Mammary epithelial cell (primary cell): ENCODE results near the gene ZNF804B.

Experiments
- EZH2 ChIP-seq: IDR thresholded peaks from 2 replicates; pipeline ENCODE4 v1.6.1; 2012; ENCODE audit warnings: low read length, inconsistent platforms, borderline replicate concordance
- TF ChIP-seq, protein P1 (sequence below), 2 donors: IDR thresholded peaks in 1 of 2; conservative IDR thresholded peaks in 1 of 2; 2 replicates each; pipeline ENCODE4 v1.5.1; 2011 to 2012; ENCODE audit warnings: inconsistent platforms in 2 of 2, low read length in 2 of 2, mild to moderate bottlenecking in 2 of 2, control low read depth in 1 of 2, low read depth in 1 of 2; ENCODE audit not compliant: insufficient read depth in 1 of 2; ENCODE audit errors: extremely low read depth in 1 of 2

DNA sequence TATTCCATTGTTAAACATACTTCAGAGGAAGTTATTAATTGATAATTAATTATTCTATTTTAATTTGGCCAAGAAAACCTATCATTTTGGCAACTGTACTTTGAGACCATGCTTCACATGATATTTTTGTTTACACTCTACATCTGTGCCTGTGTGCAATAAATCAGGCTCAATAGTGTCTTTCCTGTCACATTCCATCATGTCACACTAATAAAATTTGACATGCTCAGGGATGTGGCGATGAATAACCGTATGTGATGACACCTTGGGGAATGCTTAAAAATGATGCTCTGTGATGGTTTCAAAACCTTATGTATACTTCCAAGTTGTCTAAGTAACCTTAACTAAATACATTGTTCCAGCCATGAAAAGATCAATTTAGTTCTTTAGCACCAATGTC lies 400.6 kb downstream of the ZNF804B start:
- TF ChIP-seq EZH2: no peak
- TF ChIP-seq, protein P1, sequence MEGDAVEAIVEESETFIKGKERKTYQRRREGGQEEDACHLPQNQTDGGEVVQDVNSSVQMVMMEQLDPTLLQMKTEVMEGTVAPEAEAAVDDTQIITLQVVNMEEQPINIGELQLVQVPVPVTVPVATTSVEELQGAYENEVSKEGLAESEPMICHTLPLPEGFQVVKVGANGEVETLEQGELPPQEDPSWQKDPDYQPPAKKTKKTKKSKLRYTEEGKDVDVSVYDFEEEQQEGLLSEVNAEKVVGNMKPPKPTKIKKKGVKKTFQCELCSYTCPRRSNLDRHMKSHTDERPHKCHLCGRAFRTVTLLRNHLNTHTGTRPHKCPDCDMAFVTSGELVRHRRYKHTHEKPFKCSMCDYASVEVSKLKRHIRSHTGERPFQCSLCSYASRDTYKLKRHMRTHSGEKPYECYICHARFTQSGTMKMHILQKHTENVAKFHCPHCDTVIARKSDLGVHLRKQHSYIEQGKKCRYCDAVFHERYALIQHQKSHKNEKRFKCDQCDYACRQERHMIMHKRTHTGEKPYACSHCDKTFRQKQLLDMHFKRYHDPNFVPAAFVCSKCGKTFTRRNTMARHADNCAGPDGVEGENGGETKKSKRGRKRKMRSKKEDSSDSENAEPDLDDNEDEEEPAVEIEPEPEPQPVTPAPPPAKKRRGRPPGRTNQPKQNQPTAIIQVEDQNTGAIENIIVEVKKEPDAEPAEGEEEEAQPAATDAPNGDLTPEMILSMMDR (conservative IDR thresholded peaks at IDR 0.05 in 1 of 2, IDR thresholded peaks at IDR 0.05 in 1 of 2; ENCODE audit: extremely low read depth in 1 of 2, insufficient read depth in 1 of 2, low read depth in 1 of 2, low read length in 2 of 2): no peak
